A673 (cell line): ENCODE data around the gene ONECUT1.

Source experiments
- CTCF ChIP-seq: fragments of 300-800, 200-600 bp; sonication (generic); conservative IDR thresholded peaks from 2 replicates; pipeline ENCODE4 v1.5.1; 2017; ENCODE audit warnings: low read depth, mild to moderate bottlenecking, antibody characterized with exemption, low read length, moderate library complexity, mixed read lengths
- EZH2 ChIP-seq: fragments of 200-600 bp; sonication (generic); IDR thresholded peaks from 2 replicates; pipeline ENCODE4 v1.6.1; 2017; ENCODE audit warnings: borderline replicate concordance, low read depth, mild to moderate bottlenecking, mixed read lengths, antibody characterized with exemption, low read length; ENCODE audit not compliant: poor library complexity, severe bottlenecking

- TF ChIP-seq CTCF (no peak), EZH2 (peak; percentile 88)
Measured at GRCh38 chr15:52797625-52798501, 7.7 kb upstream of the ONECUT1 start.
